Caki2 (cell line): ENCODE measurements around the gene VWA5A. TPM values are rescaled to one million over a fixed set of nuclear protein-coding genes. Genes with fewer than 3 reads are reported as not detected.
"Not testable (repeated sequence)": the region's sequence is repeated elsewhere in the genome, so short reads cannot be mapped to it uniquely, and the experiment has no call there.

Source experiments
- DNase-seq: peaks from one replicate; pipeline ENCODE4 v3.0.0-alpha.2; 2015; ENCODE audit warnings: low read depth
- in situ Hi-C: cut with HindIII; loops from 2 replicates; pipeline ENCODE4 v1.10.0; 2016; ENCODE audit warnings: low sequenced_read_pairs, low pct_unique_long_range_greater_than_20kb, mixed read lengths
- total RNA-seq: library from RNA; depleted of rRNA; stranded (reverse); fragments of >200 nt; shearing (Covaris generic); gene quantifications from 2 replicates; pipeline ENCODE4 v1.2.3, GENCODE V29; 2014; ENCODE audit warnings: low replicate concordance

Gene VWA5A
- total RNA-seq, 1 experiment from 2014 or later = 6.9 TPM

GRCh38 chr11:124152770-124153407, 37.6 kb downstream of the VWA5A start:
- in situ Hi-C loops = no loop called here
- no peak for DNase-seq

- DNase-seq = no peak
- in situ Hi-C loops = no loop called here
These were observed 38.6 kb downstream of the VWA5A start for GRCh38 chr11:124153821-124154220.

GRCh38 chr11:124159481-124159880, 44.2 kb downstream of the VWA5A start:
- no peak for DNase-seq
- in situ Hi-C loops = no loop called here

GRCh38 chr11:124160986-124161385, 45.7 kb downstream of the VWA5A start:
- no peak for DNase-seq
- in situ Hi-C loops = no loop called here

GRCh38 chr11:124167826-124168231, 52.6 kb downstream of the VWA5A start:
- no peak for DNase-seq
- in situ Hi-C loops = no loop called here

- DNase-seq = no peak
- in situ Hi-C loops = no loop called here
These were observed 53.5 kb downstream of the VWA5A start for GRCh38 chr11:124168796-124169195.

GRCh38 chr11:124170315-124170714, 55.1 kb downstream of the VWA5A start:
- DNase-seq, in situ Hi-C loops: not testable (repeated sequence)

- in situ Hi-C loops = no loop called here
- DNase-seq = no peak
These were observed 55.7 kb downstream of the VWA5A start for GRCh38 chr11:124170801-124171586.

- in situ Hi-C loops = no loop called here
- DNase-seq = no peak
These were observed 56.9 kb downstream of the VWA5A start for GRCh38 chr11:124172101-124172500.

GRCh38 chr11:124172599-124172998, 57.3 kb downstream of the VWA5A start:
- DNase-seq = no peak
- in situ Hi-C loops = no loop called here

GRCh38 chr11:124174001-124174583, 58.8 kb downstream of the VWA5A start:
- DNase-seq = peak; percentile 74
- in situ Hi-C loops = no loop called here

- DNase-seq = no peak
- in situ Hi-C loops = no loop called here
These were observed 61.9 kb downstream of the VWA5A start for GRCh38 chr11:124176925-124177715.

GRCh38 chr11:124179310-124179709, 64.1 kb downstream of the VWA5A start:
- in situ Hi-C loops = no loop called here

GRCh38 chr11:124183068-124183467, 67.8 kb downstream of the VWA5A start, which contains the start of gene OR10D3:
TSS of gene OR10D3 (plus strand) at chr11:124183345. CDS start at chr11:124185270, 1,925 bp downstream.
- in situ Hi-C loops = no loop called here
- DNase-seq = no peak

More at GRCh38 chr11:124179310-124179709, 64.1 kb downstream of the VWA5A start:
- peak; percentile 9 for DNase-seq

GRCh38 chr11:124190298-124191139, 75.3 kb downstream of the VWA5A start:
- in situ Hi-C loops = no loop called here
- no peak for DNase-seq

GRCh38 chr11:124193221-124194010, 78.2 kb downstream of the VWA5A start:
- DNase-seq = no peak
- in situ Hi-C loops = no loop called here
